ENCODE results near the gene VCAN. TPM values are rescaled to one million over a fixed set of nuclear protein-coding genes. Genes with fewer than 3 reads are reported as not detected.

Gene VCAN
- polyA plus RNA-seq, 1 donor from 2014 or later, result 1,185 TPM

DNA sequence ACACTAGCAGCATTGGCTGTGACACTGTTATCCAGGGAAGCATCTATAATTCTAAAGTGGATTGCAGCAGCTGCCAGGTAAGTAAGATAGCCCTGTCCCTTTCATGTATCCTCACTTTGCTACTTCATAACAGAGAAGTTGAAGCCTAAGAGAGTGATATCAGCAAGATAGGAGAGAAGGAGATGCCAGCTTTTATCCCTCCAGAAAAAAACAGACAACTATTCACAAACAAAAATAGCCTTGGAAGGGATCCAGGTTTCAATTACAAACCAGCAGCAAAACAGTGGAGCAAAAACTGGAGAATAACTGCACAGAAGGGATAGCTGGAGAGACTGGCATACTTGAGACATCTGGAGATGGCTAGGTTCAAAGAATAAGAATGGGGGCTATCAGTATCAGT lies 19.6 kb upstream of the VCAN start:
- Histone ChIP-seq H3K4me3 (ENCODE audit: low read length) (no peak overlapping the region), H4K20me1 (ENCODE audit: insufficient read depth) (no peaks in the 10 kb centered on the region), H3K36me3 (ENCODE audit: insufficient read depth, low read length) (no peaks in the 10 kb centered on the region), H2AFZ (ENCODE audit: low read depth, low read length) (no peak overlapping the region), H3K27ac (ENCODE audit: low read length) (peak overlapping the region; percentile 72), H3K9ac (ENCODE audit: low read length) (no peak overlapping the region), H3K79me2 (replicated peaks; ENCODE audit: insufficient read depth, low read length) (no peaks in the 10 kb centered on the region), H3K27me3 (ENCODE audit: insufficient read depth, low read depth, low read length) (no peaks in the 10 kb centered on the region), H3K4me2 (ENCODE audit: low read length) (no peak overlapping the region), H3F3A (ENCODE audit: insufficient read depth, low read length, poor library complexity, severe bottlenecking) (no peaks in the 10 kb centered on the region), H3K9me3 (ENCODE audit: low read length) (no peaks in the 10 kb centered on the region), H3K9me2 (ENCODE audit: insufficient read depth, low read length) (no peaks in the 10 kb centered on the region)
- no peak for TF ChIP-seq REST (IDR thresholded peaks at IDR 0.05; ENCODE audit: borderline replicate concordance)
- TF ChIP-seq EP300 (conservative IDR thresholded peaks at IDR 0.05; ENCODE audit: poor library complexity, severe bottlenecking), result no peak
- no peak for TF ChIP-seq MXI1 (conservative IDR thresholded peaks at IDR 0.05; ENCODE audit: poor library complexity, severe bottlenecking)
- no peak for TF ChIP-seq RAD21 (conservative IDR thresholded peaks at IDR 0.05)
- TF ChIP-seq EZH2 (IDR thresholded peaks at IDR 0.05; ENCODE audit: borderline replicate concordance, insufficient read depth, low read length, poor library complexity, severe bottlenecking), result no peak
- no peak for TF ChIP-seq SMC3 (conservative IDR thresholded peaks at IDR 0.05; ENCODE audit: poor library complexity)
- TF ChIP-seq POLR2AphosphoS5 (IDR thresholded peaks at IDR 0.05), result no peak
- TF ChIP-seq TAF1 (IDR thresholded peaks at IDR 0.05; ENCODE audit: low read depth), result no peak
- TF ChIP-seq, protein P1, sequence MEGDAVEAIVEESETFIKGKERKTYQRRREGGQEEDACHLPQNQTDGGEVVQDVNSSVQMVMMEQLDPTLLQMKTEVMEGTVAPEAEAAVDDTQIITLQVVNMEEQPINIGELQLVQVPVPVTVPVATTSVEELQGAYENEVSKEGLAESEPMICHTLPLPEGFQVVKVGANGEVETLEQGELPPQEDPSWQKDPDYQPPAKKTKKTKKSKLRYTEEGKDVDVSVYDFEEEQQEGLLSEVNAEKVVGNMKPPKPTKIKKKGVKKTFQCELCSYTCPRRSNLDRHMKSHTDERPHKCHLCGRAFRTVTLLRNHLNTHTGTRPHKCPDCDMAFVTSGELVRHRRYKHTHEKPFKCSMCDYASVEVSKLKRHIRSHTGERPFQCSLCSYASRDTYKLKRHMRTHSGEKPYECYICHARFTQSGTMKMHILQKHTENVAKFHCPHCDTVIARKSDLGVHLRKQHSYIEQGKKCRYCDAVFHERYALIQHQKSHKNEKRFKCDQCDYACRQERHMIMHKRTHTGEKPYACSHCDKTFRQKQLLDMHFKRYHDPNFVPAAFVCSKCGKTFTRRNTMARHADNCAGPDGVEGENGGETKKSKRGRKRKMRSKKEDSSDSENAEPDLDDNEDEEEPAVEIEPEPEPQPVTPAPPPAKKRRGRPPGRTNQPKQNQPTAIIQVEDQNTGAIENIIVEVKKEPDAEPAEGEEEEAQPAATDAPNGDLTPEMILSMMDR (IDR thresholded peaks at IDR 0.05; ENCODE audit: poor library complexity, severe bottlenecking), result no peak

DNA sequence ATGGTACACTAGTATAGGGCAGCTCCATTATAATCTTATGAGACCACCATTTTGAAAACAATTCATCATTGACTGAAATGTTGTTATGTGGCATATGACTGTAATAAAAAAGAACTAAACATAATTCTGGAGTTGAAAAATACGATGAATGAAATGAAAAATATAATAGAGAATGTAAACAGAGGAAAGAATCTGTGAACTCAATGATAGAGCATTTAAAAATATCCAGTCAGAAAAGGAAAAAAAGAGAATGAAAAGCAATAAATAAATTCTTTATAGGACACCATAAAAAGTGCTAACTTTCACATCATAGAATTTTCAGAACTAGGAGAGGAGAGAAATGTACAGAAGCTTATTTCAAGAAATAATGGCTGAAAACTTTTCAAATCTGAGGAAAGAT lies 17.6 kb upstream of the VCAN start:
- Histone ChIP-seq H3K4me2 (ENCODE audit: low read length) (no peak overlapping the region), H3K4me3 (ENCODE audit: low read length) (no peak overlapping the region), H3K27ac (ENCODE audit: low read length) (no peak overlapping the region), H3F3A (ENCODE audit: insufficient read depth, low read length, poor library complexity, severe bottlenecking) (no peaks in the 10 kb centered on the region), H2AFZ (ENCODE audit: low read depth, low read length) (no peak overlapping the region), H3K36me3 (ENCODE audit: insufficient read depth, low read length) (no peaks in the 10 kb centered on the region), H3K79me2 (replicated peaks; ENCODE audit: insufficient read depth, low read length) (no peaks in the 10 kb centered on the region), H3K27me3 (ENCODE audit: insufficient read depth, low read depth, low read length) (no peaks in the 10 kb centered on the region), H3K9me3 (ENCODE audit: low read length) (no peaks in the 10 kb centered on the region), H3K9ac (ENCODE audit: low read length) (no peak overlapping the region), H3K9me2 (ENCODE audit: insufficient read depth, low read length) (no peaks in the 10 kb centered on the region), H4K20me1 (ENCODE audit: insufficient read depth) (no peaks in the 10 kb centered on the region)
- TF ChIP-seq, protein P1 (IDR thresholded peaks at IDR 0.05; ENCODE audit: poor library complexity, severe bottlenecking), result no peak
- TF ChIP-seq RAD21 (conservative IDR thresholded peaks at IDR 0.05) (no peak), POLR2AphosphoS5 (IDR thresholded peaks at IDR 0.05) (no peak), EZH2 (IDR thresholded peaks at IDR 0.05; ENCODE audit: borderline replicate concordance, insufficient read depth, low read length, poor library complexity, severe bottlenecking) (no peak), TAF1 (IDR thresholded peaks at IDR 0.05; ENCODE audit: low read depth) (no peak), SMC3 (conservative IDR thresholded peaks at IDR 0.05; ENCODE audit: poor library complexity) (no peak)

All from neural cell (in vitro differentiated cells).